Mammary epithelial cell (primary cell): Measurements from ENCODE around the gene SLC35B2.
"Not testable (repeated sequence)": the region's sequence is repeated elsewhere in the genome, so short reads cannot be mapped to it uniquely, and the experiment has no call there.

Experiments
- CTCF ChIP-seq, 2 donors: IDR thresholded peaks in 1 of 2; conservative IDR thresholded peaks in 1 of 2; 2 replicates each; pipeline ENCODE4 v1.5.1; 2011 to 2012; ENCODE audit warnings: inconsistent platforms in 2 of 2, low read length in 2 of 2, mild to moderate bottlenecking in 2 of 2, control low read depth in 1 of 2, low read depth in 1 of 2; ENCODE audit not compliant: insufficient read depth in 1 of 2; ENCODE audit errors: extremely low read depth in 1 of 2
- EZH2 ChIP-seq: IDR thresholded peaks from 2 replicates; pipeline ENCODE4 v1.6.1; 2012; ENCODE audit warnings: low read length, inconsistent platforms, borderline replicate concordance

DNA sequence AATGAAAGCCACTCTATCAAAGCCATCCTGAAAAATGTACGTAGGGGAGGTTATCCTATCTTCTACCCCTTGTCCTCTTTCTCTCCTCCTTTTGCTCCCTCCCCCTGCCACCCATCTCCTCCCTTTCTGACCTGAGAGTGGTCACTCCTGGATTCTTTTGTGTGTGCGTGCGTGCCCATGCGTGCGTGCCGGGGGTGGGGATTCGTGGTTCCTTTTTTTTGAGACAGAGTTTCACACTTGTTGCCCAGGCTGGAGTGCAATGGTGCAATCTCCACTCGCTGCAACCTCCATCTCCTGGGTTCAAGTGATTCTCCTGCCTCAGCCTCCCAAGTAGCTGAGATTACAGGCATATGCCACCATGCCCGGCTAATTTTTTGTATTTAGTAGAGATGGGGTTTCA lies 25.9 kb downstream of the SLC35B2 start:
- TF ChIP-seq CTCF (conservative IDR thresholded peaks at IDR 0.05 in 1 of 2, IDR thresholded peaks at IDR 0.05 in 1 of 2; ENCODE audit: extremely low read depth in 1 of 2, insufficient read depth in 1 of 2, low read depth in 1 of 2, low read length in 2 of 2); EZH2: not testable (repeated sequence)
